HG03159 (cell line): ENCODE results near the gene ATAD2B.
A peak's percentile ranks its signal among the peaks of the same experiment; 100 is the strongest.
"Not testable (repeated sequence)": the region's sequence is repeated elsewhere in the genome, so short reads cannot be mapped to it uniquely, and the experiment has no call there.

Source experiments
- ATAC-seq: cut with Tn5 transposase; IDR thresholded peaks from one replicate; pipeline ENCODE4 v1.9.1; 2021; ENCODE audit warnings: mild to moderate bottlenecking, moderate library complexity; ENCODE audit not compliant: unreplicated experiment

The ATAD2B gene

DNA sequence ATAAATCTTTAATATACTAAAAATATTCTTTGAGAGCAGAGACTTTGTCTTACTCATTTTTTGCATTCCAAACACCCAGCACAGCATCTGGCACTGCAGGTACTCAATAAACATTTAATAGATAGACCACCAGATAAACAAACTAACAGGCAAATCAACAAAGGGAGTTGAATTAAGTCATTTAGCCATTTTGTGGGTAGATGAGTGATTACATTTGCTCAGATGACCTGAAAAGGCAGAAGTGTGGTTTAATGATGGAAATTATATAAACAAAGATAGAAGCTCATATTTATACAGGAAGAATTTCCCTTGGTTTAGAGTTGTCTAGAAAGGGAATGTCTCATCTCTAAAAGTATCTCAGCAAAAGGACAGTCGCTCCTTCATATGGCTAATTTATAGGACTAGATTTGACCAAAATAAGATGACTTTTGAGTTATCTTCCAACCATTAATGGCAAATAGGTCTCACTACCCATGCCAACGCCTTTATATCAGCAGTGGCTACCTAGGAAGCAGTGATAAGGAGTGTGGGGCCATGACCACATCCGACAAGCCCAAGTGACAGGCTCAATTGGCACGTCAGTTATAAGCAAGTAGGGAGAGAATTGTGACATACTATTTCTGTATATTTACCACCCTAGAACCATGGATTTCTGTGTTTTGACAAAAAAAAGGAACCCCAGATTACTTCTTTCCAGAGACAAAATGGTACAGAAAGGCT, 173.5 kb downstream of the ATAD2B start:
- ATAC-seq, result no peak

DNA sequence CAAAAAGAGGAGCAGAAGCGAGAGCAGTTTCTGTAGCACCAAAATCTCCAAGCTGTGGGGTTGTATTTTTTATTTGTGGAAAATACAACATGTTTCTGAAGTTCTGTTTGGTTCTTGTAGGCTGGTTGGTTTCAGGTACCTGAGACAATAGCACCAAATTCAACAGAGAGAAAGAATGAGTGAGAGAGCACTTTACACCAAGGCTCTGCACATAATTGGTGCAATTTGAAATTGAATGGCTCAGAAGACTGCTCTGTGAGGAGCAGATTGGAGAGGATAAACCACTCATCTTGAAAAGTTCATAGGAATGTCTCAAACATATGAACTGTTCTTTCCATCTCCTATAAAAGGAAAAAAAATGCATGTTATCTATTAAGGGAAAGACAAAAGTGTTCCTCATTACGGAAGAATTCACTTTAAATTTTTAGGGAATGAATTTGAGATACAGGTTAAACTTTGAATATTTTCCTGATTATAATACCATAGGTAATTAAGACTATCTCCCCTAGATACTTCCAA, 175.1 kb downstream of the ATAD2B start:
- ATAC-seq, result no peak

DNA sequence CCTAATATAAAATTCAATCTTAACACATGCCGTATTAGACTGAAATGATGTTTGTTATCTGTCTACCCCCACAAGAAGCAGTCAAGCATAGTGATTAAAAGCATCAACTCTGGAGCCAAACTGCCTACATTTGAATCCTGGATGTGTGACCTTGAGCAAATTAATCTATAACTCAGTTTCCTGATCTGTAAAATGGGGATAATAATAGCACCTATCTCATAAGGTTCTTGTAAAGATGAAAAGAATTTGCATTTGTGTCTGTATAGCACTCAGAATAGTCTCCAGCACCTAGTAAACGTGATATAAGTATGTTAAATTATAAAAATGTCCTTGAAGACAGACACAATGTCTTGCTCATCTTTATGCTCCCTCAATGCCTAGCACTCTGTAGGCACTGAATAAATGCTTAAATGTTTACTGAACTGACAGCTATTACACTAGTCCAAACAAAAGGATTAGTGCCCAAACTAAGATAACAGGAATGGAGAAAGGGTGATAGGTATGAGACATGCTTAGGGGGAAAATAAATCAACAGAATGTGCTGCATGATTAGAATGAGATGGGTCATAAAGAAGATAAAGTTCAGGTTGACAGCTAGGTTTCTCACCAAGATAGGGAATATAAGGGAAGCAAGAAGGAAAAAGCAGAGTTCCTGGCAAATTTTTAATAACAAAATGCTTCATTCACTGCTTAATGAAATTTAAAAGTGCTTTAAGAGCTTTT, 180.6 kb downstream of the ATAD2B start:
- no peak for ATAC-seq

DNA sequence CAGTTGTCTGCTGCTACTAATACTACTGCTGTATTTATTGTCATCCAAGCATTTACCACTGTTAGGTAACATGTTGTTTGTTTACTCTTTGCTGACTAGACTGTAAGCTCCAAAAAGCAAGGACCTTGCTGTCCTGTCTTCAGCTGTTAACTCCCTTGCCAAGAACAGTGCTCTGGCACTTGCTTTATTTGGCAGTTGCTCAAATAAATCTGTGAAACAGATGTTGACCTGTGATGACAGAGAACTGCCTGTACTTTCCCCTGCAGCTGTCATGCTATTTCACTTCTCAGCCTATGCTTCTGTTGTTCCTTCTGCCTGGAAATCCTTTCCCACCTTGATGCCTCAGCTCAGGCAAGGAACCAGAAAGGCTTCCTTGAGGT, 181.2 kb downstream of the ATAD2B start:
- ATAC-seq, result peak; percentile 67

DNA sequence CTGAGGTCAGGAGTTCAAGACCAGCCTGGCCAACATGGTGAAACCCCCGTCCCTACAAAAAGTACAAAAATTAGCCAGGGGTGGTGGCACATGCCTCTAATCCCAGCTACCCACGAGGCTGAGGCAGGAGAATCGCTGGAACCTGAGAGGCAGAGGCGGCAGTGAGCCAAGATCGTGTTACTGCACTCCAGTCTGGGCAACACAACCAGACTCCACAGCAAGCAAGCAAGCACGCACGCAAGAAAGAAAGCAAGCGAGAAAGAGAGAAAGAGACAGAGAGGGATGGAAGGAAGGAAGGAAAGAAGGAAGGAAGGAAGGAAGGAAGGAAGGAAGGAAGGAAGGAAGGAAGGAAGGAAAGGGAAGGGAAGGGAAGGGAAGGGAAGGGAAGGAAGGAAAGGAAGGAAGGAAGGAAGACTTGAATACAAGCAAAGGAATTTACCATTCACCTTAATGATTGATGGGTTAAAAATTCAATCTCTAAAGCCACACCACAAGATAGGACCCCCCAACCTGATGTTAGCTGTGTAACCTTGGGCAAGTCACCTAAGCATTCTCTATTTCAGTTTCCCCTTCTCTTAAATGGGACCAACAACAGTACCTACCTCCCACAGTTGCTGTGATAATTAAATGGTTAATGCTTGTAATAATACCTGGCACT, 181.7 kb downstream of the ATAD2B start:
- peak; percentile 13 for ATAC-seq

DNA sequence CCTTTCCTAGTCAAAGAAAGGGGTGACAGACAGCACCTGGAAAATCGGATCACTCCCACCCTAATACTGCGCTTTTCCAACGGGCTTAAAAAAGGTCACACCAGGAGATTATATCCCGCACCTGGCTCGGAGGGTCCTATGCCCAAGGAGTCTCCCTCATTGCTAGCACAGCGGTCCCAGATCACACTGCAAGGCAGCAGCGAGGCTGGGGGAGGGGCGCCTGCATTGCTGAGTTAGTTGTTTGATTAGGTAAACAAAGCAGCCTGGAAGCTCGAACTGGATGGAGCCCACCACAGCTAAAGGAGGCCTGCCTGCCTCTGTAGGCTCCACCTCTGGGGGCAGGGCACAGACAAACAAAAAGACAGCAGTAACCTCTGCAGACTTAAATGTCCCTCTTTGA, 190.1 kb downstream of the ATAD2B start:
- not testable (repeated sequence) for ATAC-seq

DNA sequence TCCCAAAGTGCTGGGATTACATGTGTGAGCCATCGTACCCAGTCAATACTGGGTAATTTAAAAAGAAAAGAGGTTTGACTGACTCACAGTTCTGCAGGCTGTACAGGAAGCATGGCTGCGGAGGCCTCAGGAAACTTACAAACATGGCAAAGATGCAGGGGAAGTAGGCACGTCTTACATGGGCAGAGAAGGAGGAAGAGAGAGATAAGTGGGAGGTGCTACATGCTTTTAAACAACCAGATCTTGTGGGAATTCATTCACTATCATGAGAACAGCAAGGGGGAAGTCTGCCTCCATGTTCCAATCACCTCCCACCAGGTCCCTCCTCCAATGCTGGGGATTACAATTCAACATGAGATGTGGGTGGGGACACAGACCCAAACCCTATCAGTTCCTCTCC, 192.5 kb downstream of the ATAD2B start:
- no peak for ATAC-seq

DNA sequence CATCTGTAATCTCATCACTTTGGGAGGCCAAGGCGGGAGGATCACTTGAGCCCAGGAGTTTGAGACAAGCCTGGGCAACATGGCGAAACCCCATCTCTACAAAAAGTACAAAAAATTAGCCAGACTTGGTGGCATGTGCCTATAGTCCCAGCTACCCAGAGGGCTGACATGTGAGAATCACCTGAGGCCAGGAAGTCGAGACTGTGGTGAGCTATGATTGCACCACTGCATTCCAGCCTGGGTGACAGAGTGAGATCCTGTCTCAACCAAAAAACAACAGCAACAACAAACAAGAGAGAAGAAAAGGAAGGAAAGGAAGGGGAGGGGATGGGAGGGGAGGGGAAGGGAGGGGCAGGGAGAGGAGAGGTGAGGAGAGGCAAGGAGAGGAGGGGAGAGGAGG, 203.9 kb downstream of the ATAD2B start:
- ATAC-seq, result not testable (repeated sequence)

DNA sequence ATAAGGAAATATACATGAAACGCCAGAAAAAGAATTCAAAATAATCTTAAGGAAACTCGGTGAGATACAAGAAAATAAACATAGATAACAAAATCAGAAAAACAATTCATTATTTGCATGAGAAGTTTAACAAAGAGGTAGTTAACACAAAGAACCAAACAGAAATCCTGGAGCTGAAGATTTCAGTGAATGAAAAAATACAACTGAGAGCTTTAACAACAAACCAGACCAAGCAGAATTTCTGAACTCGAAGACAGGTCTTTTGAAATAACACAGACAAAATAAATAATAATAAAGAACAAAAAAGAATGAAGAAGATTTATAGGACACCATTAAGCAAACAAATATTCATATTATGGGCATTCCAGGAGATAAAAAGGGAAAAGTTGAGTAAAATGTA, 204.7 kb downstream of the ATAD2B start:
- ATAC-seq, result no peak

DNA sequence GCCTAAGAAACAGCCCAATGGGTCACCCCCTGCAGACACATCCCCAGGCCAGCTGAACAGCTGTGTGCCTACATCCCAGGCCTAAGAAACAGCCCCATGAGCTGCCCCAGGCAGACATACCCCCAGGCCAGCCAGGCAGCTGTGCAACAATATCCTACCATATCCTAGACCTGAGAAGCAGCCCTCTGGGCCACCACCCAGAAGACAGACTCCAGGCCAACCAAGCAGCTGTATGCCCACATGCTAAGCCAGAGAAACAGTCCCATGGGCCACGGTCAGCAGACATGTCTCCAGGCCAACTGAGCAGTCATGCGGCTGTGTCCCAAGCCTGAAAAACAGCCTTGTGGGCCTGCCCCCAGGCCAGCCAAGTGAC, 205.5 kb downstream of the ATAD2B start:
- no peak for ATAC-seq

DNA sequence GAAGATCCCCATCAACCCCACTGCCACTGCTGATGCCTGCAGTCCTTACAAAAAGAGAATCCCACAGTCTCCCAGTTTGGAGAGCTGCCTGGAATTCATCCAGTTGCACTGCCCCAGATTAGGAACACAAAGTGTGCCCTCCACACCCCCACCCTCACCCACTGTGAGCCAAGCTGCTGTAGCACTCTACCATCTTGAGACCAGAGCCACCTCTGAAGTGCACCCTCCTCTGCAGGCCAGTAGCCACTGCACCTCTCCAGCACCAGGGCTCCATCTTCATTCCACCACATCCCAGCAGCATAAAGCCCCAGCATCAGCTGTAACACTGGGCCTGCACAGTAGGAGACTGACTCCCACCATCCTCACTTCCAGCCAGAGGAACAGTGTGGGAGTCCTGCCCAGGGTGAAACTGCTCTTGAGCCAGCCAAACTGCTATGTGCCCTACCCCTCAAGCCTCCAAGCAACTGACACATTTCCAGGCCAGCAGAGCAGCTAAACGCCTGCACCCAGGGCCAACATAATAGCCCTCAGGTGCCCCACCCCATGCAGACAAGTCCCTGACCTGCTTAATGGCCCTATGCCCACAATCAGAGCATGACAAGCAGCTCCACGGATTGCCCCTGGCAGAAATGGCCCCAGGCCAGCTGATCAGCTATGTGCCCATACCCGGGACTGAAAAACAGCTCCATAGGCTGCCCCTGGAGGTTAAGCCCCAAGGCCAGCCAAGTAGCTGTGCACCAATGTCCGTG, 206.0 kb downstream of the ATAD2B start:
- no peak for ATAC-seq

DNA sequence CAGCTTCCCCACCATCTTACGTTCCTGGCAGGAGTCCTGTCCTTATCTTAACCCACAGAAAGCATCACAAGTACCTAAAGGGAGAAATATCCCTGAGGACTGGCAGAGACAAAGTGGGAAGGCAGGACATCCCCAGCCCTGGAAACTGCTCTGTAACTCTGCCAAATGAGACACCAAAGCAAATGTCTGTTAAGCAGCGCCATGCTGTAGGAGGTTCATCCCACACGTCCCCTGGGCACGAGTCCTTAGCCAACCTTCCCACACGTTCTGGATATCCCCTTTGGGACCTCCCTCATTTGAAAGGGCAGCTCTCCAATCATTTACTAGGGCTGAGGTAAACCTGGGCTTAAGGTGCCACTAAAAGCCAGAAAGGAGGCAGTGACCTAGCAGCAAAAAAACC, 207.2 kb downstream of the ATAD2B start:
- ATAC-seq, result no peak

DNA sequence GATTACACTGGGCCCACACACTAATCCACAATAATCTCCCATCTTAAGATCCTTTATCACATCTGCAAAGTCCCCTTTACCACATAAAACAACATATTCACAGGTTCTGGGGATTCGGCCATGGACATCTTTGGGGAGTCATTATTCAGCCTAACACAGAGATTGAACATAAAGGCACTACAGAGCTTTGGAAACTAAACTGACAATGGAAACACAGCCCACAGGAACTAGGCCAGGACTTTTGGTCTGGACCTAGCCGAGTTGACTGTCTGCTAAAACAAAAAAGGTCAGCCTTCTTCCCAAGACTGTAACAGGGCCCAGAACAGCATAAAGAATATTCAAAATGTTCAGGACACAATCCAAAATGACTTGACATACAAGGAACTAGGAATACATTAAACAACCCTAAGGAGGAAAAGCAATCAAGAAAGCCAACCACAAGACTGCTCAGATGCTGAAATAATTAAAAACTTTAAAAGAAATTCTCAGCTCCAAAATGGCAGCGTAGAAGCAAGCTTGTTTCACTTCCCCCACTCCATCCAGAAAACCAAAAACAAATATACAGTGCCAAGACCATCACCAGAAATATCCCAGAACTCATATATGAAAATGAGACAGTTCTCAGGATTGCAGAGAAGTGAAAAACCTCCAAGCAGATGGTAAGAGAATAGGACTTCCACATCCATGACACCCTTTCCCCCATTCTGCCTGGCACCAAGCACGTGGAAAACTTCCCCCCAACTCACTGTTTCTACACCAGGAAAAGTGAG, 207.8 kb downstream of the ATAD2B start:
- ATAC-seq, result no peak

DNA sequence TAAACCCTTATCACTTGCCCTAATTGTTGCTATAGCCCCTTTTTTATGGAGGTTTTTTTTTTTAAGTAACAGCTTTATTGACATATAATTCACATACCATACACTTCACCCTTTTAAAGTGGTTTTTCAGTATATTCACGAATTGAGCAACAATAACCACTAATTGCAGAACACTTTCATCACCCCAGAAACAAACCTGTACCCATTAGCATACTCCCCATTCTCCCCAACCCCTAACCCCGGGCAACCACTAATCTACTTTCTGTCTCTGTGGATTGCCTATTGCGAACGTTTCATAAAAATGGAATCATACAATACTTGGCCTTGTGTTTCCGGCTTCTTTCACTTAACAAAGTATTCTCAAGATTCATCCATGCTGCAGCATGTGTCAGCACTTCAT, 213.6 kb downstream of the ATAD2B start:
- ATAC-seq, result no peak

DNA sequence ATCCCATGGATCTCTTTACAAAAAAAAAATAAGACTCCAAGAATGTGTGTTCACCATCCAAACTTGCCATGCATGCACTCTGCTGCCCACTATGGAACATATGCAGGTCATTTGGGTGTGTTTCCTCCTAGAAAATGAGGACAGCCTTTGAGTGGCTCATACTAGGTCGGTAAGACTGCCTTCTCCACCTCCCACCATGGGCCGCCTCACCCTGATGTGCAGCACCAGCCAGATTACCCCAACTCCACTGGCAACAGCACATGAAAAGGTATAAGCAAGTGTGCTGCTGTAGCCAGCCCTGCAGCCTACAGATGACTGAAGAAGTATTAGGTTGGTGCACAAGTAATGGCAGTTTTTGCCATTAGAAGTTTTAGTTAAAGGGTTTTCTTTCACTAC, 214.2 kb downstream of the ATAD2B start:
- no peak for ATAC-seq

DNA sequence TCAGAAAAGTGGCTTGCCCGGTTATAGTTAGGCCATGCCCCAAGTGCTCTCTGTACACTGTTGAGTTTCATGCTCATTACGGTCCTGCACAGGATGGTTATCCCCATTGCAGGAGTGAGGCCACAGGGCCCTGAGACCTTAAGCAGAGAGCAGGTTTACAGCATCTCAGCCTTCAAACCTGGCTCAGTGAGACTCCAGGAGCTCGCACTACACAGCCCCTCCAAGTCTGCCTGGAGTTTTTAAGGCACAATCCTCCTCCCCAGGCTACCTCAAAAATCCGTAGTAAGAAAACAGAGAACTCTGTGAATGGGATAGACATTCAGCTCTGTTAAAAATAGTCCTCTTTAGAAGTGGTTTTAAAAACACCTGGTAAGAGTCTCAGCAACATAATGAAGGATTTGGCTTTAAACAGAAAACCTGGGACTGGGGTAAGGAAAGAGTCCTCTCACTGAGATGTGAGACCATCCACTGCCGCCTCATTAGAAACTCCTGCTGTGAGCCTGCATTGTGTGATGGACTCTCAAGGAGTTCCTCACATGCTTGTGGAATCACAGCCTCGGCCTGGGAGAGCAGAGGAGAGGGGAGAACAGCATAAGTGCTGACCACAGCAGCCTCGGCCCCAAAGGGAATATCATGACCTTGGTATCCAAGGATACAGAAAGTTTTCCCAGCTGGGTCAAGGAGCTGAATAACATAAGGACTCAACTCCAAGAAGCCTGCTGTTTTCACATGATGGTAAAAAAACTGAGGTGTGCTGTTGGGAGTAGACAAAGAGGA, 214.8 kb downstream of the ATAD2B start:
- ATAC-seq, result no peak

DNA sequence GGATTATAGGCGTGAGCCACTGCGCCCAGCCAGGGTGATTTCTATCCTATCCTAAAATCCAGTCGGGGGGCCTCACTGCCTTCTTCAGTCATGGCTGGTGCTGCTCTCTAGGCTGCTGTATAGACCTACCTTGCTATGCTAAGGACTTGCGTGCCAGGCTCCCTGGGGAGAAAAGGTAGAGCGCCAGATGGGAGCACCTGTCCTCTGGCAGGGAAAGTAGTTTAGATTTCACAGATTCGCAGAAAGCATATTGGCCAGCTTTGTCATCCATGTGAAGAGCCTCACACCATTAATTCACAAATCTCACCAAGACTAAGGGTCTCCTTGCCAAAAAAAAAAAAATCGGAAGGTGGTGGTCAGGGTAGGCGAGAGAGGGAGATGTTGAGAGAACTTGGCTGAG, 217.6 kb downstream of the ATAD2B start:
- ATAC-seq, result no peak

DNA sequence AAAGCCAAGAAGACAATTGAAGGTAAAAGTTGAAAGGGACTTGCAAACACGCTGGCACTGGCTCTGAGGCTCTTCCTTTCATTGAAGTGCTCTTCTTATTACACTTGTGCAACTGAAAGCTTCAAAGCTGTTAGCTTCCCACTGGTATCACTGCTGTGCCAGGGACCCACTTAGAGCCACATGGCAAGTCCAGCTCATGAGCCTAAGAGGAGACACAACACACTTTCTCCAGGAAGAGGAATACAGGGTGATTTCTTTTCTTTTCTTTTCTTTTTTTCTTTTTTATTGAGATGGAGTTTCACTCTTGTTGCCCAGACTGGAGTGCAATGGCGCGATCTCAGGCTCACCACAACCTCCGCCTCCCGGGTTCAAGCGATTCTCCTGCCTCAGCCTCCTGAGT, 218.2 kb downstream of the ATAD2B start:
- no peak for ATAC-seq

DNA sequence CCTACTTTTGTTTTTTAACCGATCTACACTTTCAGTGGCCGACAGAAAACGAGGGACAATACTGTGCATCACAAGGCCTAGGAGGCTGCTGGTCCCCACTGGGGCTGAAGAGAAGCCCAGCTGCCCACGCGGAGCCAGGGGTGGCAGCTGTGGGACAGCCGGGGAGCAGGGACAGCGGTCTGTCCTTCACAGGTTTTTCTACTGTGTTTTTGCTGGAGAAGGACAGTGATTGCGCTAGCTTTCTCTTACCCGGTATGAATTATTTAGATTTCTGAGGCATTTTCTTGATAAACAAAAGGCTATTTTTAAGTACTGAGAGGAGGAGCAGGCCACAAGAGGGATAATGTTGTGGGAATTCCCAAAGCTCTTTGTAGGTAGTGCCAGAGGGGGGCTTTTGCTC, 219.8 kb downstream of the ATAD2B start:
- ATAC-seq, result no peak

DNA sequence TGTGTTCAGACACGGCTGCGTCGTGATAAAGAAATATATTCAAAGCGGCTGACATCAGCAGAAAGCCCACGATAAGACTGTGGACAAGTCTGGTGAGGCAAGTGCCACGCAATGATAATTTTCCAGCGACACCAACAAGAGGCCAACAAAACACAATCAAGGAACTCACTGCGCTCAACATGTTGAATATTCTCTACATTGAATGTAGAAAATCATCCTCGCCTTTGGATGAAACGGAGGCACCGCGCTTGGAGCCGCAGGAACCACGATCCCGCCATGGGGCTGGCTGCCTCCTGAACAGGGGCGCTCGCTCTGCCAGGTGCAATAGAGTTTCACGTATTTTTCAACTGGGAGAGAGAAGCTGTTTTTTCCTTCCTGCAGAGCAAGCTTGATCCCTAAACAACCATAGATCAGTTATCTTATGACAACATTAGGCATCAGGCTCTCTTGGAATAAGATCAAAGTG, 220.3 kb downstream of the ATAD2B start:
- no peak for ATAC-seq
